Measurements from ENCODE around the gene ADAMTS15.
A peak's percentile ranks its signal among the peaks of the same experiment; 100 is the strongest.

Gene ADAMTS15

GRCh38 chr11:130515829-130516553, 67.5 kb downstream of the ADAMTS15 start:
- DNase-seq (ENCODE audit: low read depth), result peak; percentile 42

- DNase-seq (ENCODE audit: low read depth), result no peak
Measured at GRCh38 chr11:130516554-130517505, 68.4 kb downstream of the ADAMTS15 start.

GRCh38 chr11:130518164-130518680, 69.8 kb downstream of the ADAMTS15 start:
- DNase-seq (ENCODE audit: low read depth), result no peak

GRCh38 chr11:130519128-130519932, 70.9 kb downstream of the ADAMTS15 start:
- DNase-seq (ENCODE audit: low read depth), result no peak

GRCh38 chr11:130520271-130520671, 71.8 kb downstream of the ADAMTS15 start:
- no peak for DNase-seq (ENCODE audit: low read depth)

GRCh38 chr11:130522284-130522961, 74.0 kb downstream of the ADAMTS15 start:
- DNase-seq (ENCODE audit: low read depth), result peak; percentile 83

GRCh38 chr11:130523166-130523565, 74.7 kb downstream of the ADAMTS15 start:
- no peak for DNase-seq (ENCODE audit: low read depth)

GRCh38 chr11:130523609-130524008, 75.2 kb downstream of the ADAMTS15 start:
- peak; percentile 69 for DNase-seq (ENCODE audit: low read depth)

GRCh38 chr11:130524132-130524790, 75.8 kb downstream of the ADAMTS15 start:
- DNase-seq (ENCODE audit: low read depth), result no peak

- DNase-seq (ENCODE audit: low read depth), result no peak
Measured at GRCh38 chr11:130525307-130525706, 76.9 kb downstream of the ADAMTS15 start.
